ENCODE data around the gene CHD2. TPM values are rescaled to one million over a fixed set of nuclear protein-coding genes. Genes with fewer than 3 reads are reported as not detected.

Gene CHD2
- total RNA-seq, 4 donors from 2014 or later, result 26.9 to 55.5 (median 33.7) TPM

DNA sequence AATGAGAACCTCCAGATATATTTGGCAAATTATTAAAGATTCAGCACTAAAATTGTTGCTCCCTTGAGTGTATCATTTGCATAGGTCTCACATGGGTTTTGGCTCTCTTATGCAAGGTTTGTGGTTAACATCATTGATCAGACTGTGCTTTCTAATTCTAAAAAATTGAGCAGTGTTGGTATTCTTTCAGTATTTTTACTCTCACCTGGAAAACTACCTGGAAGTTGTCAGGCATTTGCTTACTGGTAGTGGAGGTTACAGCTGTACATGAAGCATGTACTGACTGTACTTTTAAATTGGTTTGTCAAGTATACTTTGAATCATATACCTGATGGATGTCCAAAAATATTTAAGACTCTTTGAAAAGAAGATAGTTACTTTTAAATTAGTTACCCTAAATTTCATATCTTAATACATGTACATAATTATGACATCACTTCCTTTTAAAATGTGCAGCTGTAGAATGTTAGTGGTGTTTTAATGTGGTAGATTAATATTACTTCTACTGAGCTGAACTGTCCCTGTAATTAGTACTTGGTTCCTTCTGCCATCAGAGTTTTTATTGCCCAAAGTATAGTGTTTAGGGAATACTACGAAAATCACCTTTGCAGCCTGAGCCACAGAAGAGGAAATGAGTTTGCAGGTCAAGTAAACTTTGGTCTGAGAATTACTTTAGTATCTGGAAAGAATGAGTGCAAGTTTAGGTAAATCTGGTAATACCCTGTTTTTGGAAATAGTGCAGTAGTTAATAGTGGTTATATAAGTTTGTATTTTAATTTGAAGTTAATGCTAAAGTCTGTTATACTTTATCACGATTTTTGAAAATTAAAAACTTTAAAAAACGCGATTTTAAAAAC, 2.8 kb downstream of the CHD2 start:
- no peaks in the 10 kb centered on the region for H3K9me3 ChIP-seq
- H3K36me3 ChIP-seq, result peaks cover 0 to 6% of the 10 kb centered on the region in 2 donors
- H3K27me3 ChIP-seq, result no peaks in the 10 kb centered on the region
- in situ Hi-C loops (cut with MboI; ENCODE audit: low sequenced_read_pairs in 4 of 4), result no loop called here
- intact Hi-C loops (cut with DNase I; ENCODE audit: low total_unique reads), result loop anchor here (5.0 kb wide), 1 partner anchor 184 kb away; the partner anchor contains the start of gene RGMA
- no peak for TF ChIP-seq CTCF (IDR thresholded peaks at IDR 0.05 in 4 of 5, conservative IDR thresholded peaks at IDR 0.05 in 1 of 5)
- no peak for TF ChIP-seq POLR2A (IDR thresholded peaks at IDR 0.05)
- peak overlapping the region; percentile 94 to 97 (median 96) for H3K27ac ChIP-seq
- ATAC-seq, result no peak
- H3K4me1 ChIP-seq, result peaks cover 51 to 54% of the 10 kb centered on the region in 2 donors
- H3K4me3 ChIP-seq, result peak overlapping the region; percentile 58 to 76 (median 71)
- no peak for DNase-seq

DNA sequence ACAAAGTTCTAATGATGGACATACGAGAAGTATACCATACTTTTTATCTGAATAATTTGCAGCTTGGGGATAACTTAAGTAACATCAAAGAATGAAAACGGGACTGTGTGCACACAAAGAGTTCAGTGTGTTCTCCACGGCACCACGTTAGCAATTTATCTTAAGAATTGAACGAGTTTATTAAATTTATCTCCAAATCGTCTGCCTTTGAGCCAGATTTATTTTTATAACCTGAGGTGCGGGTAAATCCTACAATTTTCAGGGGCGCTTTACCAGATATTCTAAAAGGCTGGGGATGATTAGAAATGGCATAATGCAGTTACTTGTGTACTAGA, 3.5 kb downstream of the CHD2 start:
- no peaks in the 10 kb centered on the region for H3K9me3 ChIP-seq
- in situ Hi-C loops (cut with MboI; ENCODE audit: low sequenced_read_pairs in 4 of 4) (no loop called here), intact Hi-C loops (cut with DNase I; ENCODE audit: low total_unique reads) (loop anchor here (5.0 kb wide), 1 partner anchor 184 kb away; the partner anchor contains the start of gene RGMA)
- no peaks in the 10 kb centered on the region for H3K27me3 ChIP-seq
- peaks cover 51 to 60% of the 10 kb centered on the region in 2 donors for H3K4me1 ChIP-seq
- peak overlapping the region; percentile 94 to 97 (median 96) for H3K27ac ChIP-seq
- peaks cover 0 to under 1% of the 10 kb centered on the region in 2 donors for H3K36me3 ChIP-seq
- TF ChIP-seq CTCF (IDR thresholded peaks at IDR 0.05 in 4 of 5, conservative IDR thresholded peaks at IDR 0.05 in 1 of 5), result no peak
- TF ChIP-seq POLR2A (IDR thresholded peaks at IDR 0.05), result no peak
- ATAC-seq (no peak), DNase-seq (no peak)
- H3K4me3 ChIP-seq, result peak overlapping the region; percentile 58 to 76 (median 71)

GRCh38 chr15:92903966-92904721, 4.0 kb downstream of the CHD2 start:
- Histone ChIP-seq H3K27me3 (no peaks in the 10 kb centered on the region), H3K4me1 (peaks cover 51 to 60% of the 10 kb centered on the region in 2 donors), H3K9me3 (no peaks in the 10 kb centered on the region), H3K36me3 (no peaks in the 10 kb centered on the region), H3K4me3 (peak overlapping the region; percentile 64 to 76 (median 71)), H3K27ac (peak overlapping the region; percentile 94 to 97 (median 96))
- DNase-seq (peak; percentile 98 to 99), ATAC-seq (peak; percentile 80 to 83)
- TF ChIP-seq POLR2A (IDR thresholded peaks at IDR 0.05), result peak; percentile 94 to 98
- TF ChIP-seq CTCF (IDR thresholded peaks at IDR 0.05 in 4 of 5, conservative IDR thresholded peaks at IDR 0.05 in 1 of 5), result no peak
- intact Hi-C loops (cut with DNase I; ENCODE audit: low total_unique reads) (loop anchor here (1.0 to 5.0 kb wide), 3 partner anchors 22 to 183 kb away; partner anchors contain the start of gene RGMA), in situ Hi-C loops (cut with MboI; ENCODE audit: low sequenced_read_pairs in 4 of 4) (no loop called here)

GRCh38 chr15:92904722-92905571, 4.8 kb downstream of the CHD2 start:
- Histone ChIP-seq H3K4me1 (peaks cover 58% of the 10 kb centered on the region in 2 donors), H3K27me3 (no peaks in the 10 kb centered on the region), H3K4me3 (peak overlapping the region; percentile 64 to 70 (median 67)), H3K36me3 (no peaks in the 10 kb centered on the region), H3K27ac (peak overlapping the region; percentile 91 to 97 (median 96)), H3K9me3 (no peaks in the 10 kb centered on the region)
- intact Hi-C loops (cut with DNase I; ENCODE audit: low total_unique reads), result loop anchor here (1.0 to 5.0 kb wide), 4 partner anchors 23 to 182 kb away; partner anchors contain the start of gene RGMA
- no peak for ATAC-seq
- no peak for DNase-seq
- TF ChIP-seq CTCF (IDR thresholded peaks at IDR 0.05 in 4 of 5, conservative IDR thresholded peaks at IDR 0.05 in 1 of 5) (no peak), POLR2A (IDR thresholded peaks at IDR 0.05) (no peak)
- in situ Hi-C loops (cut with MboI; ENCODE audit: low sequenced_read_pairs in 4 of 4), result no loop called here
